ENCODE results near the gene CYP4F2. TPM values are rescaled to one million over a fixed set of nuclear protein-coding genes. Genes with fewer than 3 reads are reported as not detected.
A peak's percentile ranks its signal among the peaks of the same experiment; 100 is the strongest.
"Not testable (repeated sequence)": the region's sequence is repeated elsewhere in the genome, so short reads cannot be mapped to it uniquely, and the experiment has no call there.

The CYP4F2 gene
- total RNA-seq, 1 experiment from 2014 or later: 1.6 TPM

- peak; percentile 16 for DNase-seq (ENCODE audit: low read depth)
Measured at GRCh38 chr19:15900504-15900903, 2.6 kb upstream of the CYP4F2 start.

DNA sequence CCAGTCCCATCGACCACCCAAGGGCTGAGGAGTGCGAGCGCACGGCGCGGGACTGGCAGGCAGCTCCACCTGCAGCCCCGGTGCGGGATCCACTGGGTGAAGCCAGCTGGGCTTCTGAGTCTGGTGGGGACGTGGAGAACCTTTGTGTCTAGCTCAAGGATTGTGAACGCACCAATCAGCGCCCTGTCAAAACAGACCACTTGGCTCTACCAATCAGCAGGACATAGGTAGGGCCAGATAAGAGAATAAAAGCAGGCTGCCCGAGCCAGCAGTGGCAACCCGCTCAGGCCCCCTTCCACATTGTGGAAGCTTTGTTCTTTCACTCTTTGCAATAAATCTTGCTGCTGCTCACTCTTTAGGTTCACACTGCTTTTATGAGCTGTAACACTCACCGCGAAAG is 2.2 kb upstream of the CYP4F2 start:
- DNase-seq (ENCODE audit: low read depth): peak; percentile 35

GRCh38 chr19:15899561-15899960 is 1.7 kb upstream of the CYP4F2 start:
- not testable (repeated sequence) for DNase-seq (ENCODE audit: low read depth)

DNA sequence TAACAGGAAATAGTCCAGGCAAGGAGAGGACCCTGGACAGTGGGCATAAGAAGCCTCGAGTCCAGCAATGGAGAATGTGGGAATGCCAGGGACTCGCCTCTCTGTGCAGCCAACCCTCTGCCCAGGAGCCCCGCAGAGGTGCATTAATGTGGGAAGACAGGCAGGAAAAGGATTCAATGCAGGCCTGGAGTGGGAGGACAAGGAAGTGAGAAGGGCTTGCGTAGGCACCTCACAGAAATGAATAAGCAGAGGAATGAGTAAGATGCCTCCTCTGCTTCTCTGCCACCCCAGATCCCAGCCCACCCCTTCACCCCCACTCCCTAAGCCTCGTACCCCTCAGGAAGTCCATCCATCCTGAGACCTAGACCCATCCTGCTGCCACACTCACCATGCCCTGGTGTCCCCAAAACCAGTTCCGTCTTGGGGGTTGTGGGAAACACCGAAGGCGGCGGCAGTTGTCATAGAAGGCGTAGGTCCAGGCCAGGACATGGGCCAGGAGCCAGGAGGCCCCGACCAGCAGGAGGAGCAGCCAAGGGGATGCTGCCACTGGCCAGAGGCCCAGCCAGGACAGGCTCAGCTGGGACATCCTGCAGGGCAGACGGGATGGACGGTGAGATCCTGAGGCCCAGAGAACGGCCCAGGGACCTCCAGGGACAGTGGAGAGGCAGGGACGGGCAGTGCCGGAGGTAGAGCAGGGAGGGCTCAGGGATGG is 692 bp downstream of the CYP4F2 start:
- no peak for DNase-seq (ENCODE audit: low read depth)

DNA sequence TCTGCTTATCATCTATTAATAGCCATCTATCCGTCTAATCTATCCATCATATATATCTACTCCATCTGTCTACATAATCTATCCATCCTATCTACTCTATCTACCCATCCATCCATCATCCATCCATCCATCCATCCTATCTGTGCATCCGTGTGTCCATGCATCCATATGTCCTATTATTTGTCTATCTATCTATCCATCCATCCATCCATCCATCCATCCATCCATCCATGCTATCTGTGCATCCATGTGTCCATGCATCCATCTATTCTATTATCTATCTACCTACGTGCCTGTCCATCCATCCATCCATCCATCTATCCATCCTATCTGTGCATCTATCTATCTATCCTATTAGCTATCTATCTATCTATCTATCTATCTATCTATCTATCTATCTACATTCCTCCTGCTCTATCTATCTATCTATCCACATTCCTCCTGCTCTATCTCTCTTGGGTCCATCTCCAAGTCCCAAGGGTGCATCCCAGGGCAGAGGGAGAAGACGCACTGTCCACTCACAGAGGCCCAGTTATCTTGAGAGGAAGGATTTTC is 1.9 kb downstream of the CYP4F2 start:
- no peak for DNase-seq (ENCODE audit: low read depth)

GRCh38 chr19:15894359-15894758 is 3.5 kb downstream of the CYP4F2 start:
- DNase-seq (ENCODE audit: low read depth): no peak

DNA sequence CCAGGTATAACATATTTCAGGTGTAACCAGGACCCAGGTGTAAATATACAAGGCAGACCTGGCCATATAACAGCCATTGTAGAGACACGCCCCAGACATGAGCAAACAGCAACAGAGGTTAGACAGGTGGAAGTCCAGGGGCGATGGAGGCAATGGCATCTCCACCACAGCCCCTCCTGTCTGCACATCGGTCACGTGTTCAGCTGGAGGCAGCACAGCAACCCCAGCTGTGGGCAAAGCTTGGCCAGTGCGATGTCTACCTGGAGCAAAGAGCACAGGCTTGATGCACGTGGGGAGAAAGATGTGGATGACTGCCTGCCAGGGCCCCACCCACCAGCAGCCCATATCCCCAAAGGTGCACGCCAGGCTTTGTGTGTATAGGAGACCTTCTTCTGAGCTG is 4.4 kb downstream of the CYP4F2 start:
- no peak for DNase-seq (ENCODE audit: low read depth)

DNA sequence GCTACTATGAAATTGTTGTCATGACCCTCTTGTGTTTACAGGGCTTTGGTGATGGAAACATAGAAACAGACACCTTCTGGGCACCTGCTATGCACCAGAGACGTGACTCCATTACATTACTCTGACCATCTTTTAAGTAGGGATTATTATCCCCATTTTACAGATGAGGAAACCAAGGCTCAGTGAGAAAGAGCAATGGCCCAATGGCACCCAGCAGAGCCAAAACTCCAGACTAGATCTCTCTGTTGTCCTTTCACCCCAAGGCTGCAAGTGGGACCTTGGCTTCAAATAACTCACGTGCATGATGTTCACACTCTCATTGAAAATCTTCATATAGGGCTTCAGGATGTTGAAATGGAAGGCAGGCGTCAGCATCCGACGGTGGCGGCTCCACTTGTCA is 5.9 kb downstream of the CYP4F2 start:
- DNase-seq (ENCODE audit: low read depth): no peak

DNA sequence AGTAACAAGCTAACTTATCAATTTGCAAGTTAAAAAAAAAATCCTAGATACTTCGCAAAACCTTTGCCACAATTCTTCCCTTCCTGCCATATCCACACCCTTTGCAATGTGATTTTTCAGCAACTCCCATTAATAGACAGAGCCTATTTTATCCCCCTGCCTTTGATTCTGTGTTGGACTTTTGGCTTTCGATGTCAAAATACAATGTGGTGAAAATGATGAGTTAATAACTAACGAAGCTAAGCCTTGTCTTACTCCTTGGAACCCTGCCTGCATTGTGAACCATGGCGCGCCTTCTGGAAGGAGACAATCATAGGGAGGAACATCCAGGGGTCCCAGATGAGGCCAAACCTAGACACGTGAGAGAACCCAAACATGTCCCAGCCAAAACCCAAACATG is 6.4 kb downstream of the CYP4F2 start:
- DNase-seq (ENCODE audit: low read depth): no peak

GRCh38 chr19:15889339-15889738 is 8.5 kb downstream of the CYP4F2 start:
- not testable (repeated sequence) for DNase-seq (ENCODE audit: low read depth)

DNA sequence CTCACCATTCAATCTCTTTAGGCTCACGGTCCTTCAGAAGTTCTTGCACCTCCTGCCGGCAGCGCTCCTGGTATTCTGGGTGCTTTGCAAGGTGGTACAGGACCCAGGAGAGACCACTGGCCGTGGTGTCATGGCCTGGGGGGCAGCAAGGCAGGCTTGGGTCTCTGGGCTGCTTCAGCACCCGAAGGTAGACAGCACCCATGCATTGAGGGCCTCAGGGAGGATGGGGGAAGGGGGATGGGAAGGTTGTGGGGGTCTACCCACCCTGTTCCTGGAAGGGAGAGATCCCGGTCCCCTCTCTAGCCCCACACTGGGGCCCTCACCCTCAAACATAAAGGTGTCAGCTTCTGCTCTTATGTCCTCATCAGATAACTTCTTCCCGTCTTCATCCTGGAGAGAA is 12.0 kb downstream of the CYP4F2 start:
- DNase-seq (ENCODE audit: low read depth): no peak

- DNase-seq (ENCODE audit: low read depth): no peak
Measured at GRCh38 chr19:15885167-15885566, 12.7 kb downstream of the CYP4F2 start.

DNA sequence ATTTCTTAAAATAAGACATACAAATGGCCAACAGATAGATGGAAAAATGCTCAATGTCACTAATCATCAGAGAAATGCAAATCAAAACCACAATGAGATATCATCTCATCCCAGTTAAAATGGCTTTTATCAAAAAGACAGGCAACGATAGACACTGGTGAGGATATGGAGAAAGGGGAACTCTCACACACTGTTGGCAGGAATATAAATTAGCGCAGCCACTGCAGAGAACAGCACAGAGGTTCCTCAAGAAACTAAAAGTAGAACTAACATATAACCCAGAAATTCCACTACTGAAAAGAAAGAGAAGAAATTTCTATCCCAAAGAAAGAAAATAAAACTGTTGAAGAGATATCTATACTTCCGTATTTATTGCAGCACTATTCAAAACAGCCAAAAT is 14.5 kb downstream of the CYP4F2 start:
- not testable (repeated sequence) for DNase-seq (ENCODE audit: low read depth)

- DNase-seq (ENCODE audit: low read depth): no peak
Measured at GRCh38 chr19:15874821-15875474, 22.9 kb downstream of the CYP4F2 start.

DNA sequence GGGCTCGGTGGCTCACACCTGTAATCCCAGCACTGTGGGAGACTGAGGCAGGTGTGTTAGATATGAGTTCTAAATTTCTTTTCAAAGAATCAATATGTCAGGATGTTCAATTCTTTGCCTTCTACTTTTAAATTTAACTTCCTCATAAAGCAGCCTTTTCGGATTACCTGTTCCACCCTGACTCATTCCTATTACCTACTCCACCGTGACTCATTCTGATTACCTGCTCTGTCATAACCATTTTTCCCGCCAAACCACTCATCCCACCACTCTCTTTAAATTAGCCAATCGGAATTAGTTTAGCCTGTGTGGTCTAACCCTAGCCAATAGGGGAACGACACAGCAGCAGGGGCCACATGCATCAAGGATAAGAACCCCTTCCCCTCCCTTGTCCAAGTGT is 24.1 kb downstream of the CYP4F2 start:
- DNase-seq (ENCODE audit: low read depth): not testable (repeated sequence)

DNA sequence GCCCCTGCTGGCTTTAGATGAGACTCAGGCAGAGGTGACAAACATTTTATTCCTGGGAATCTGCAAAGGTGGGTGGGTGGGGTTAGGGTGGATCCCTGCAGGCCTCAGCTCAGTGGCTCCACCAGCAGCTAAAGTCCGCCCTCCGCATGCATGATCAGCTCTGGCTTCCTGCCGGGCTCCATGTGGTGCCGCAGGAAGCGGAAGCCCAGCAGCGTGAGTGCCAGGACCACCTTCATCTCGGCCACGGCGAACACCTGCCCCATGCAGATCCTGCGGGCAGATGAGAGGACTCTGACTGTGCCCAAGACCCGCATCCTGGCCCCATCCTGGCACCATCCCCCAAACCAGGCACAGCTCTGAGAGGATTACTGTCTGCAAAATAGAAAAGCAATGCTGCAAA is 26.3 kb downstream of the CYP4F2 start:
- no peak for DNase-seq (ENCODE audit: low read depth)

- no peak for DNase-seq (ENCODE audit: low read depth)
Measured at GRCh38 chr19:15869873-15870272, 28.0 kb downstream of the CYP4F2 start.

GRCh38 chr19:15869109-15869555 is 28.7 kb downstream of the CYP4F2 start:
- peak; percentile 69 for DNase-seq (ENCODE audit: low read depth)

- DNase-seq (ENCODE audit: low read depth): peak; percentile 24
Measured at GRCh38 chr19:15866636-15867035, 31.2 kb downstream of the CYP4F2 start.

DNA sequence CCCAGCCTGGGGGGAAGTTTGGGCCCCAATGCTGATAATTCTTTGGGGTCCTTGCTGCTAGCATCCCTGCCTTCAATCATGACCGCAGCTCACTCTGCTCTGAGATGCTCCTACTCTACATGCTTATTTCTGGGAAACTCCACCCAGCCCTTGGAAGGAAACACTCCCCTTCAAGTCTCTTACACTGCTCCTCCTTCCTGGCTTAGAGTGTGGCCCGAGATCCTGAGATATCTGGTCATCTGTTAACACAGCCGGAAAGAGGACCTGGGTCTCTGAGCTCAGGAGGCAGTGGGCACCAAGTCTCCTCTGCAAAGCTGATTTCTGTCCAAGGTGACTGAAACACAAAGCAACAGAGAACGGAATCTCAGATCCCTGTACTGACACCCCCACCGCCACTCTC is 33.0 kb downstream of the CYP4F2 start:
- DNase-seq (ENCODE audit: low read depth): peak; percentile 39

- DNase-seq (ENCODE audit: low read depth): peak; percentile 91
Measured at GRCh38 chr19:15863272-15863671, 34.6 kb downstream of the CYP4F2 start.

DNA sequence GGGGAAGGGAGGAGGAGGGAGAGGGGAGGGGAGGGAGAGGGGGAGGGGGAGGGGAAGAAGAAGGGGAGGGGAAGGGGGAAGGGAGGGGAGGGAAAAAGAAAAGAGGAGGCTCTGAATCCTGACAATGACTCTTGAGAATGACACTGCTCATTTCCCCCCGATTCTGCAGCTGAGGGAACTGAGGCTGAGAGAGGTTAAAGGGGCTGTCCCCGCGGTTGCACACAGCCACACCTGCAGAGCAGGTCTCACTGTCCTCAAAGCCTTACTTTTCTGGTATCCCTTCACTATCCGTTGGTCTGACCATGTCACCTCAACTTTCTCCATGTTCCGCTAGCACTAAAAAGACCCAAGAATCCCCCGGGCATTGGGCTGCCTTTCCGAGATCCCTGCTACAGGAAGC is 35.4 kb downstream of the CYP4F2 start:
- no peak for DNase-seq (ENCODE audit: low read depth)

DNA sequence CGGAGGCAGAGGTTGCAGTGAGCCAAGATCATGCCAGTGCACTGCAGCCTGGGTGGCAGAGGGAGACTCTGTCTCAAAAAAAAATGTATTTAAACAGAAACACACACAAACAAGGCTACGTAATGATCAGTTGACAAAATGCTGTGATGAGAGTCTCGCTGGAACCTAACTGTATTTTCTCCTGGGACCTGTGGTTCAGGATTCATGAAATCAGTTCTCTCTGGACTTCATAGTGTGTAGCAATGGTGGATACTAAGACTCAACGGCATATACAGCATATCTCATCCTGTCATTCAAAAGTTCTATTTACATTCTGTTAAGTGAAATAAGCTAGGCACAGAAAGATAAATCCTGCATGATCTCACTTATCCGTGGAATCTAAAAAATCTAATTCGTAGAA is 37.4 kb downstream of the CYP4F2 start:
- DNase-seq (ENCODE audit: low read depth): no peak
